ENCODE measurements around the gene ITPR1. TPM values are rescaled to one million over a fixed set of nuclear protein-coding genes. Genes with fewer than 3 reads are reported as not detected.

The ITPR1 gene
- total RNA-seq, 2 experiments from 2014 or later: 84.4 to 104 TPM

DNA sequence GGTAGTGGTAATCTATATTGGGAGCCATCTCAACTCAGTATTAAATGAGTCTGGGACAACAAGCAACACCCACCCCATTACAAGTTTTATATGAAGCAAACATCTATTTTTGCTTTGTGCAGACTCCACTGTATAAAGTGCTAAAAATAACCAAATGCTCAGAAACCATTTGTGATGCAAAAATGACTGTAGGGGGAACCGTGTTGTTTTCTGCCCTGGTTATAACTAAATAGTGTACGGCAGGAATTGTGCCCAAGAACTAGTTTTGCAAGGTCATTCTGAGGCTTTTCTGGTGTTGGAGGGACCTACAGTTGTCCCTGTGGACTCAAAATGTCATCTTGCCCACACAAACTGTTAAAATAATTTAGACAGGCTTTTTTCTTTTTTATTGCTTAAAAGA, 88.3 kb downstream of the ITPR1 start:
- no peaks in the 10 kb centered on the region for H3K36me3 ChIP-seq (ENCODE audit: insufficient read depth, low read length)
- H4K20me1 ChIP-seq (ENCODE audit: insufficient read depth, low read length): peaks cover 18% of the 10 kb centered on the region
- H3K9me2 ChIP-seq (ENCODE audit: insufficient read depth, low read length): no peaks in the 10 kb centered on the region
- no peak overlapping the region for H3K4me3 ChIP-seq (ENCODE audit: low read depth, low read length, poor library complexity, severe bottlenecking)
- no peak overlapping the region for H2AFZ ChIP-seq (ENCODE audit: low read length)
- no peaks in the 10 kb centered on the region for H3K9me3 ChIP-seq (ENCODE audit: low read length)
- no peak for TF ChIP-seq EZH2phosphoT487 (IDR thresholded peaks at IDR 0.05; ENCODE audit: borderline replicate concordance, low read depth, low read length)
- TF ChIP-seq, protein P1, sequence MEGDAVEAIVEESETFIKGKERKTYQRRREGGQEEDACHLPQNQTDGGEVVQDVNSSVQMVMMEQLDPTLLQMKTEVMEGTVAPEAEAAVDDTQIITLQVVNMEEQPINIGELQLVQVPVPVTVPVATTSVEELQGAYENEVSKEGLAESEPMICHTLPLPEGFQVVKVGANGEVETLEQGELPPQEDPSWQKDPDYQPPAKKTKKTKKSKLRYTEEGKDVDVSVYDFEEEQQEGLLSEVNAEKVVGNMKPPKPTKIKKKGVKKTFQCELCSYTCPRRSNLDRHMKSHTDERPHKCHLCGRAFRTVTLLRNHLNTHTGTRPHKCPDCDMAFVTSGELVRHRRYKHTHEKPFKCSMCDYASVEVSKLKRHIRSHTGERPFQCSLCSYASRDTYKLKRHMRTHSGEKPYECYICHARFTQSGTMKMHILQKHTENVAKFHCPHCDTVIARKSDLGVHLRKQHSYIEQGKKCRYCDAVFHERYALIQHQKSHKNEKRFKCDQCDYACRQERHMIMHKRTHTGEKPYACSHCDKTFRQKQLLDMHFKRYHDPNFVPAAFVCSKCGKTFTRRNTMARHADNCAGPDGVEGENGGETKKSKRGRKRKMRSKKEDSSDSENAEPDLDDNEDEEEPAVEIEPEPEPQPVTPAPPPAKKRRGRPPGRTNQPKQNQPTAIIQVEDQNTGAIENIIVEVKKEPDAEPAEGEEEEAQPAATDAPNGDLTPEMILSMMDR (conservative IDR thresholded peaks at IDR 0.05; ENCODE audit: low read length): no peak
- BruUV-seq (replicated peaks): no TSS peak
- no peak overlapping the region for H3K27ac ChIP-seq (ENCODE audit: low read depth, low read length, poor library complexity, severe bottlenecking)
- ChIA-PET CTCF (ENCODE audit: unreplicated experiment) (no interaction called here), POLR2A (no interaction called here)
- H3K4me1 ChIP-seq (ENCODE audit: insufficient read depth, low read length, poor library complexity, severe bottlenecking): no peaks in the 10 kb centered on the region
- no peak for DNase-seq (ENCODE audit: low spot score)
- H3K79me2 ChIP-seq (ENCODE audit: insufficient read depth, low read depth, low read length): no peaks in the 10 kb centered on the region
- H3K4me2 ChIP-seq (ENCODE audit: low read length): no peak overlapping the region
- intact Hi-C loops (cut with micrococcal nuclease; ENCODE audit: unreplicated experiment): no loop called here

DNA sequence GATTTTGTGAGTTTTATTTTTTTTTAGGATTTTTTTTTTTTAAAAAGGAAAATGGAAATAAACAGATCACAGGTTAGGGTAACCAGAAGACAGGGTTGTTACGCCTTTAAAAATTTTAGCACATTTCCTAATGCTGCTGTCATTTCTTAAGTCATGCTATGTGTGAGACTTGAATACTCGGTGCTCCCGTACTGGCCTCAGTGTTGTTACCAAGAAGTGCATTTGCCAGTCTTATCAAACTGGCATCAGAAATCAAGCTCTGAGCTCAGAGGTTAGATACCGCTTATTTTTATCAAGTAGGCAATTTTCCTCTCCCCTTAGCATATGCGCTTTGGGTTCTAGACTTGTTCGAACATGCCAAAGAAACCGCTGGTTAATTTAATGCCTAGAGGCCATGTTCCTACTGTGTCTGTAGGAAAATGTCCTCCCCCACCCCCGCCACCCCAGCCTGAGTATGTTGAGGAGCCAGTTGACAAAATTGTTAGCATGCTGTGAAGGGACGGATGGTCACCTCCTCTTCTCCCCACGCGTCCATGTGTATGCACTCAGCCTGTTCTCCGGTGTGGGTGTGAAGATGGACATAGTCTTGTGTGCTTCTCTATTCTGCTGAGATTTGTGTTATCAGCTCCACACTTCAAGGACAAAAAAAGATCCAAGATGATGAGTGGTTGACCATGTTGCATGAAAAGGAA, 88.9 kb downstream of the ITPR1 start:
- H3K36me3 ChIP-seq (ENCODE audit: insufficient read depth, low read length): no peaks in the 10 kb centered on the region
- H3K27ac ChIP-seq (ENCODE audit: low read depth, low read length, poor library complexity, severe bottlenecking): no peak overlapping the region
- H3K4me2 ChIP-seq (ENCODE audit: low read length): no peak overlapping the region
- no peak for TF ChIP-seq EZH2phosphoT487 (IDR thresholded peaks at IDR 0.05; ENCODE audit: borderline replicate concordance, low read depth, low read length)
- TF ChIP-seq, protein P1 (conservative IDR thresholded peaks at IDR 0.05; ENCODE audit: low read length): no peak
- H3K79me2 ChIP-seq (ENCODE audit: insufficient read depth, low read depth, low read length): no peaks in the 10 kb centered on the region
- H4K20me1 ChIP-seq (ENCODE audit: insufficient read depth, low read length): peaks cover 18% of the 10 kb centered on the region
- BruUV-seq (replicated peaks): no TSS peak
- intact Hi-C loops (cut with micrococcal nuclease; ENCODE audit: unreplicated experiment): no loop called here
- no peaks in the 10 kb centered on the region for H3K9me3 ChIP-seq (ENCODE audit: low read length)
- ChIA-PET CTCF (ENCODE audit: unreplicated experiment) (no interaction called here), POLR2A (no interaction called here)
- no peaks in the 10 kb centered on the region for H3K4me1 ChIP-seq (ENCODE audit: insufficient read depth, low read length, poor library complexity, severe bottlenecking)
- DNase-seq (ENCODE audit: low spot score): no peak
- H3K9me2 ChIP-seq (ENCODE audit: insufficient read depth, low read length): no peaks in the 10 kb centered on the region
- H2AFZ ChIP-seq (ENCODE audit: low read length): no peak overlapping the region
- H3K4me3 ChIP-seq (ENCODE audit: low read depth, low read length, poor library complexity, severe bottlenecking): no peak overlapping the region

DNA sequence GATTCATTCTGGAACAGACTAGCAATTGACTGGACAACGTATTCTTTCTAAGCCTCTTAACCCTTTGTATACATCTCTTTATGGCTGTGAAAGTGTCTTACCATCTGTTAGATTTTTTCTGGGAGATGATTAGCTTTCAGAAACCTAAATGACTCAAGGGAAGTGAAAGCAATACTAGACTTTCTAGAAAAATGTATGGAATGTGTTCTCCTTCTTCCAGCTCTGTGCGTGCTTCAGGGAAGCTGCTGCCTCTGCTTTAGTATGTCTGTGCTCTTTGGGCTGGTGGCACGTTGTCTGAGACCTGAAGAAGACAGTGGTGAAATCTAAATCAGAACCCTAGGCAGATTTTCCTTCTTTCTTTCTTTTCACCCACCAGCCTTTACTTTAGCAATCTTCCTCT, 89.5 kb downstream of the ITPR1 start:
- DNase-seq (ENCODE audit: low spot score): no peak
- Histone ChIP-seq H3K9me2 (ENCODE audit: insufficient read depth, low read length) (no peaks in the 10 kb centered on the region), H3K36me3 (ENCODE audit: insufficient read depth, low read length) (no peaks in the 10 kb centered on the region), H3K4me3 (ENCODE audit: low read depth, low read length, poor library complexity, severe bottlenecking) (no peak overlapping the region), H3K27ac (ENCODE audit: low read depth, low read length, poor library complexity, severe bottlenecking) (no peak overlapping the region), H3K4me1 (ENCODE audit: insufficient read depth, low read length, poor library complexity, severe bottlenecking) (no peaks in the 10 kb centered on the region), H4K20me1 (ENCODE audit: insufficient read depth, low read length) (peaks cover 18% of the 10 kb centered on the region), H3K79me2 (ENCODE audit: insufficient read depth, low read depth, low read length) (no peaks in the 10 kb centered on the region), H2AFZ (ENCODE audit: low read length) (no peak overlapping the region), H3K4me2 (ENCODE audit: low read length) (no peak overlapping the region), H3K9me3 (ENCODE audit: low read length) (no peaks in the 10 kb centered on the region)
- ChIA-PET CTCF (ENCODE audit: unreplicated experiment) (no interaction called here), POLR2A (no interaction called here)
- BruUV-seq (replicated peaks): no TSS peak
- no peak for TF ChIP-seq EZH2phosphoT487 (IDR thresholded peaks at IDR 0.05; ENCODE audit: borderline replicate concordance, low read depth, low read length)
- TF ChIP-seq, protein P1 (conservative IDR thresholded peaks at IDR 0.05; ENCODE audit: low read length): no peak
- intact Hi-C loops (cut with micrococcal nuclease; ENCODE audit: unreplicated experiment): no loop called here
